Measurements from ENCODE around the gene CARMIL1.

CARMIL1 gene

DNA sequence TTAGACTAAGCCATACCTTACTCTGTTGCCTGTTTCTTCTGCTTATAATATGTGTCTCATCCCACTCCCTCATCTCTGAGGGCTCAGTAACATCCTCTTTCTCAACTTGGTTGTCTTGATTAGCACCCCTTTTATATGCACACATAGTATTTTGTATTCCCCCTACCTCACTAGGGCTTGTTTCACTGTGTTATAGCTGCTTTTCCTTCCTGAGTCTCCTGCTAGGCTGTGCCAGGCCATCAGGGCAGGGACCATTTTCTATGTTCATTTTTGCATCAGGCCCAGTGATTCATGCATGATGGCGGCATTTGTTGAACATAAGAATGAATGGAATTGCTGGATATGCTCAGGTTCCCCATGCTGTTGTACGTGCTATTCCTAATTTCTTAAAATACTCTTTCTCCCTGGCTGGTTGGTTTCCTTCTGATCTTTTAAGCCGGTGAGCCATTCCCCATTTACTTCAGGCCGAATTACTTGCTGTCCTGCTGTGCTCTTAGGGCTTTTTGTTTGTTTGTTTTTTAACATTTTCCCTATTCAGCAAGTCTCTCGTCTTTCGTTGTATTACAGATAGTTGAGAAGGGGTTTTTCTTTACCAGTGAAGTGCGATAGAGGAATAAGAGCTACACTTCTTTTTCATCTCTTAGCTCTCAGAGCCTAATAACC, 183.2 kb downstream of the CARMIL1 start:
- in situ Hi-C loops (cut with HindIII; ENCODE audit: low pct_unique_long_range_greater_than_20kb, low sequenced_read_pairs): no loop called here
- TF ChIP-seq JUND (IDR thresholded peaks at IDR 0.05; ENCODE audit: low read depth): no peak
- DNase-seq (ENCODE audit: low read depth in 1 of 2, low spot score in 1 of 2): no peak

- in situ Hi-C loops (cut with HindIII; ENCODE audit: low pct_unique_long_range_greater_than_20kb, low sequenced_read_pairs): no loop called here
- TF ChIP-seq JUND (IDR thresholded peaks at IDR 0.05; ENCODE audit: low read depth): no peak
- DNase-seq (ENCODE audit: low read depth in 1 of 2, low spot score in 1 of 2): no peak
Observed at GRCh38 chr6:25463441-25463840, 184.3 kb downstream of the CARMIL1 start.

GRCh38 chr6:25464225-25464624, 185.1 kb downstream of the CARMIL1 start:
- in situ Hi-C loops (cut with HindIII; ENCODE audit: low pct_unique_long_range_greater_than_20kb, low sequenced_read_pairs): no loop called here

GRCh38 chr6:25465941-25466340, 186.8 kb downstream of the CARMIL1 start:
- in situ Hi-C loops (cut with HindIII; ENCODE audit: low pct_unique_long_range_greater_than_20kb, low sequenced_read_pairs): no loop called here
- no peak for TF ChIP-seq JUND (IDR thresholded peaks at IDR 0.05; ENCODE audit: low read depth)
- DNase-seq (ENCODE audit: low read depth in 1 of 2, low spot score in 1 of 2): no peak

More at GRCh38 chr6:25464225-25464624, 185.1 kb downstream of the CARMIL1 start:
- no peak for DNase-seq (ENCODE audit: low read depth in 1 of 2, low spot score in 1 of 2)
- no peak for TF ChIP-seq JUND (IDR thresholded peaks at IDR 0.05; ENCODE audit: low read depth)

DNA sequence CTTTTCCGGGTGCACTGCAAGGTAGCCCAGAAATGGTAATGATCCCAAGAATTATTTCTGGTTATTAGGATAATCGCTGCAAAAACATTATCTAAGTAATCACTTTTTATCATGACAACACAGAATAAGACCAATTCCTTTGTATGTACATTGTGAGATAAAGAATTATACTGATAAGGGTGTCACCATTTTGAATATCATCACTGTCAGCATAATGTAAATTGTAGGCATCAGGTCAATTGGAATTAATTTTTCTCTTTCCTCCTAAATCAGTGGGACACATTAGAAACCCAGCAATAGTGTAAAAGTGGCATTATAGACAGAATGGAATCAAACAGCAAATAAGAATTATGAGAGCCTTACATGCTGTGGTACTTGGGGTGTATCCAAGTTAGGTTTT, 189.7 kb downstream of the CARMIL1 start:
- in situ Hi-C loops (cut with HindIII; ENCODE audit: low pct_unique_long_range_greater_than_20kb, low sequenced_read_pairs): no loop called here
- no peak for TF ChIP-seq JUND (IDR thresholded peaks at IDR 0.05; ENCODE audit: low read depth)
- no peak for DNase-seq (ENCODE audit: low read depth in 1 of 2, low spot score in 1 of 2)

GRCh38 chr6:25469797-25470388, 190.7 kb downstream of the CARMIL1 start:
- no peak for TF ChIP-seq JUND (IDR thresholded peaks at IDR 0.05; ENCODE audit: low read depth)
- no peak for DNase-seq (ENCODE audit: low read depth in 1 of 2, low spot score in 1 of 2)
- in situ Hi-C loops (cut with HindIII; ENCODE audit: low pct_unique_long_range_greater_than_20kb, low sequenced_read_pairs): no loop called here

- no peak for TF ChIP-seq JUND (IDR thresholded peaks at IDR 0.05; ENCODE audit: low read depth)
- DNase-seq (ENCODE audit: low read depth in 1 of 2, low spot score in 1 of 2): peak in 1 of 2 experiments; percentile 22
- in situ Hi-C loops (cut with HindIII; ENCODE audit: low pct_unique_long_range_greater_than_20kb, low sequenced_read_pairs): no loop called here
Observed at GRCh38 chr6:25472306-25472705, 193.1 kb downstream of the CARMIL1 start.

DNA sequence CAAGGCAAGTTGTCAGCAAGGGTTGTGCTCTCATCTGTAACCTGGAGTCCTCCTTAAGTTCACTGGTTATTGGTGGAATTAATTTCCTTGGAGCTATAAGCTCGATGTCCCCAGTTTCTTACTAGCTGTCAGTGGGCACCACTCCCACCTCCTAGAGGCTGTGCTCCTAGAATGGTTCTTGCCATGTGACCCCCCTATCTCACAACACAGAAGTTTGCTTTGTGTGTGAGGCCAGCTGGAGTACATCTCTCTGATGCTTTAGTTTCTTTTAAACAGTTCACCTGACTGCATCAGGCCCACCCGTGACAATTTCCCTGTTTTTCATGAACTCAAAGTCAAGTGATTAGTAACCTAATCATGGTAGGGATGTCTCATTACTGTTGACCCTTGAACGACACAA, 193.7 kb downstream of the CARMIL1 start:
- no peak for DNase-seq (ENCODE audit: low read depth in 1 of 2, low spot score in 1 of 2)
- in situ Hi-C loops (cut with HindIII; ENCODE audit: low pct_unique_long_range_greater_than_20kb, low sequenced_read_pairs): no loop called here
- no peak for TF ChIP-seq JUND (IDR thresholded peaks at IDR 0.05; ENCODE audit: low read depth)

DNA sequence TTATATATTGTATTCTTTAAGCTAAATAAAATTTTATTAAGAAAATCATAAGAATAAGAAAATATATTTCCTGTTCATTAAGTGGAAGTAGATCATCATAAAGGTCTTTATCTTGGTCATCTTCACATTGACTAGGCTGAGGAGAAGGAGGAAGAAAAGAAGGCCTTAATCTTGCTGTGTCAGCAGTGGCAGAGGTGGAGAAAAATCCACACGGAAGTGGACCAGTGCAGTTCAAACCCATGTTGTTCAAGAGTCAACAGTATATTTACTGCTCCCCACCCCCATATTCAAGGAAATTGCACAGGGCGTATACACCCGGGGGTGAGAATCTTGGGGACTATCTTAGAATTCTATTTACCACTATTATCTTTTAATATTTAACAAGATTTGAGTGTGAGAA, 194.3 kb downstream of the CARMIL1 start:
- TF ChIP-seq JUND (IDR thresholded peaks at IDR 0.05; ENCODE audit: low read depth): no peak
- no peak for DNase-seq (ENCODE audit: low read depth in 1 of 2, low spot score in 1 of 2)
- in situ Hi-C loops (cut with HindIII; ENCODE audit: low pct_unique_long_range_greater_than_20kb, low sequenced_read_pairs): no loop called here

DNA sequence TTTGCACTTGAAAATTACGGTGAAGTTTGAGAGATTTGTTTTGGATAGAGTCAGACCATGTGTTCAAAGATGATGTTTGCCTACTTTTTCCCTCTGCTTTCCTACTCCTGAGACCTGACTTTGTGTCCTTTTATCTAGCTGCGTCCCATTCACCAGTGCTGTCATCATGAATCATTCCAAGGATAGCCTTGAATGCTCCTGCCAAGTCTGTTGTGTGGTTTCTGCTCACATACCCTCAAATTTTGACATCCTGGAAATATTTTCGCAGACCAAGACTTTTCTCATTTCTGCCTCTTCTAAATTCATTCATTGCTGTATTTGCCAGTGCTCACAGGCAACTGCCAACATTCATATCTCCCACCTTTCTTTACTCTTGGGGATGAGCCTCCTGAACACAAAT, 197.0 kb downstream of the CARMIL1 start:
- no peak for TF ChIP-seq JUND (IDR thresholded peaks at IDR 0.05; ENCODE audit: low read depth)
- no peak for DNase-seq (ENCODE audit: low read depth in 1 of 2, low spot score in 1 of 2)
- in situ Hi-C loops (cut with HindIII; ENCODE audit: low pct_unique_long_range_greater_than_20kb, low sequenced_read_pairs): no loop called here

DNA sequence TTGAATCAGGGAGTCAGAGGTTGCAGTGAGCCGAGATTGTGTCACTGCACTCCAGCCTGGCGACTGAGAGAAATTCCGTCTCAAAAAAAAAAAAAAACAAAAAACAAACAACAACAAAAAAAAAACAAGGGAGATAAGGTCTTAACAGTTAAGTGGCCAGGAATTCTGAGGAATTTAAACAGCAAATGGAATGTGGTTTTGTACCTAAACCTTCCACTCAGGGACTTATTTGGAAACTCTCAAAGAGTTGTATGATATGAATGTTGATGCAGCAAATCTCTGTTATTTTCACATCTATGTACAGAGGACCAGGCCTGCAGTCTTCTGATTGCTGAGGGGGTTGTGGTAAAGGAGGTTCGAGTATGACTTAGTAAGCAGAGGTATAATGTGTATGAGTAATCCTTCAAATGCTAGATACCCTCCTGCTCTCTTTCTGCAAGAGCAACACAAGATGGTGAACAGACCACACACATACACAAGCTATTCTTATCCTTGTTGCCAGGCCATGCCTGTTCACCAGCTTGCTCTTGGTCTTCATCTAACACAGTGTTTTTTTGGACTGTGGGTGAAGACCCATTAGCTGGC, 197.9 kb downstream of the CARMIL1 start:
- in situ Hi-C loops (cut with HindIII; ENCODE audit: low pct_unique_long_range_greater_than_20kb, low sequenced_read_pairs): no loop called here
- TF ChIP-seq JUND (IDR thresholded peaks at IDR 0.05; ENCODE audit: low read depth): no peak
- no peak for DNase-seq (ENCODE audit: low read depth in 1 of 2, low spot score in 1 of 2)

DNA sequence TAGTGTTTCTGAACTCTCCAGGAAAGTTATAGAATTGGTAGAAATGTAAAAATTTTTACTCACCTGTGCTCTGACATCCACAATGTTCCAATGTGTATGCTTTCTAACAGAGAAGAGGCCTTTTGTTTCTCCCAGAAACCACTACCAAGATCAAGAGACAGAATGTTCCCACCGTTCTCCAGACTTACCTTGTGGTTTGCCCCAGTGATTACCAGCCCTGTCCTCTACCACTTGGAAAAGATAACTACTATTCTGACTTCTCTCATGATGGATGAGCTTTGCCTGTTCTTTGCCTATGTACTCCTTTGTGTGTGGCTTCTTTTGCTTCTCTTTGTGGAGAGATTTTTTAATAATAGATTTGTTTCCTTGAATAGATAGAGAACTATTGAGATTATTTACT, 199.8 kb downstream of the CARMIL1 start:
- in situ Hi-C loops (cut with HindIII; ENCODE audit: low pct_unique_long_range_greater_than_20kb, low sequenced_read_pairs): no loop called here
- no peak for DNase-seq (ENCODE audit: low read depth in 1 of 2, low spot score in 1 of 2)
- TF ChIP-seq JUND (IDR thresholded peaks at IDR 0.05; ENCODE audit: low read depth): no peak

- in situ Hi-C loops (cut with HindIII; ENCODE audit: low pct_unique_long_range_greater_than_20kb, low sequenced_read_pairs): no loop called here
- no peak for TF ChIP-seq JUND (IDR thresholded peaks at IDR 0.05; ENCODE audit: low read depth)
- no peak for DNase-seq (ENCODE audit: low read depth in 1 of 2, low spot score in 1 of 2)
Observed at GRCh38 chr6:25481267-25481666, 202.1 kb downstream of the CARMIL1 start.
